Astrocyte (in vitro differentiated cells and primary cell): ENCODE data around the gene VOPP1. TPM values are rescaled to one million over a fixed set of nuclear protein-coding genes. Genes with fewer than 3 reads are reported as not detected.

Experiments used
- DNase-seq: peaks from one replicate; pipeline ENCODE4 v3.0.0-alpha.2; 2010; ENCODE audit warnings: low read depth
- FAIRE-seq: peaks from 2 replicates; lab custom pipeline; 2011; peaks lifted over from hg19 to GRCh38; lab: Jason Lieb, UNC
- H2AFZ ChIP-seq: 2 replicates; pipeline ENCODE4 v1.6.0; 2012; ENCODE audit warnings: low read depth, low read length, inconsistent platforms
- H3K27ac ChIP-seq: 2 replicates; pipeline ENCODE4 v1.5.1; 2011; ENCODE audit warnings: low read depth, low read length, inconsistent platforms
- H3K27me3 ChIP-seq: 2 replicates; pipeline ENCODE4 v1.6.0; 2011; ENCODE audit warnings: low read length, inconsistent platforms; ENCODE audit not compliant: insufficient read depth
- H3K36me3 ChIP-seq: 2 replicates; pipeline ENCODE4 v1.5.1; 2011; ENCODE audit warnings: low read length, inconsistent platforms; ENCODE audit not compliant: insufficient read depth
- H3K4me1 ChIP-seq: 2 replicates; pipeline ENCODE4 v1.5.1; 2011; ENCODE audit warnings: low read length, inconsistent platforms; ENCODE audit not compliant: insufficient read depth
- H3K4me2 ChIP-seq: 2 replicates; pipeline ENCODE4 v1.6.0; 2012; ENCODE audit warnings: low read length, inconsistent platforms
- H3K4me3 ChIP-seq: 2 replicates; pipeline ENCODE4 v1.5.1; 2011; ENCODE audit warnings: low read depth, mild to moderate bottlenecking, low read length, inconsistent platforms; ENCODE audit not compliant: insufficient read depth
- H3K79me2 ChIP-seq: 2 replicates; pipeline ENCODE4 v1.6.0; 2012; ENCODE audit warnings: mild to moderate bottlenecking, low read length, inconsistent platforms; ENCODE audit not compliant: insufficient read depth
- H3K9ac ChIP-seq: 2 replicates; pipeline ENCODE4 v1.6.0; 2012; ENCODE audit warnings: mild to moderate bottlenecking, low read length, inconsistent platforms
- H3K9me3 ChIP-seq: 2 replicates; pipeline ENCODE4 v1.5.1; 2012; ENCODE audit warnings: low read depth, mild to moderate bottlenecking, low read length, inconsistent platforms; ENCODE audit not compliant: insufficient read depth
- H4K20me1 ChIP-seq: 2 replicates; pipeline ENCODE4 v1.6.0; 2012; ENCODE audit warnings: low read length, inconsistent platforms; ENCODE audit not compliant: insufficient read depth
- H3K27ac Mint-ChIP-seq: one replicate; pipeline ENCODE4 v1.8.0; 2021; ENCODE audit warnings: mild to moderate bottlenecking, mixed read lengths; ENCODE audit not compliant: unreplicated experiment
- H3K27me3 Mint-ChIP-seq: one replicate; pipeline ENCODE4 v1.8.0; 2021; ENCODE audit warnings: low read depth, mixed read lengths; ENCODE audit not compliant: unreplicated experiment
- H3K36me3 Mint-ChIP-seq: one replicate; pipeline ENCODE4 v1.8.0; 2021; ENCODE audit warnings: low read depth, mixed read lengths; ENCODE audit not compliant: unreplicated experiment
- H3K4me1 Mint-ChIP-seq: one replicate; pipeline ENCODE4 v1.8.0; 2021; ENCODE audit warnings: low read depth, mixed read lengths; ENCODE audit not compliant: unreplicated experiment
- H3K4me3 Mint-ChIP-seq: one replicate; pipeline ENCODE4 v1.8.0; 2021; ENCODE audit warnings: mild to moderate bottlenecking, moderate library complexity, mixed read lengths; ENCODE audit not compliant: unreplicated experiment
- H3K9me3 Mint-ChIP-seq: one replicate; pipeline ENCODE4 v1.8.0; 2021; ENCODE audit warnings: mild to moderate bottlenecking, mixed read lengths; ENCODE audit not compliant: unreplicated experiment
- EZH2 ChIP-seq: IDR thresholded peaks from 2 replicates; pipeline ENCODE4 v1.6.1; 2012; ENCODE audit warnings: mild to moderate bottlenecking, low read length, inconsistent platforms; ENCODE audit not compliant: insufficient read depth
- total RNA-seq: library from RNA; stranded (reverse); gene quantifications from 2 replicates; pipeline ENCODE4 v1.2.1, GENCODE V29; 2021
- TF ChIP-seq, protein P1 (sequence below): IDR thresholded peaks from 2 replicates; pipeline ENCODE4 v1.5.1; 2011; ENCODE audit warnings: low read depth, mild to moderate bottlenecking, inconsistent platforms, low read length, moderate library complexity; ENCODE audit not compliant: insufficient read depth

The VOPP1 gene
- total RNA-seq, 1 donor from 2014 or later, result 133 TPM

DNA sequence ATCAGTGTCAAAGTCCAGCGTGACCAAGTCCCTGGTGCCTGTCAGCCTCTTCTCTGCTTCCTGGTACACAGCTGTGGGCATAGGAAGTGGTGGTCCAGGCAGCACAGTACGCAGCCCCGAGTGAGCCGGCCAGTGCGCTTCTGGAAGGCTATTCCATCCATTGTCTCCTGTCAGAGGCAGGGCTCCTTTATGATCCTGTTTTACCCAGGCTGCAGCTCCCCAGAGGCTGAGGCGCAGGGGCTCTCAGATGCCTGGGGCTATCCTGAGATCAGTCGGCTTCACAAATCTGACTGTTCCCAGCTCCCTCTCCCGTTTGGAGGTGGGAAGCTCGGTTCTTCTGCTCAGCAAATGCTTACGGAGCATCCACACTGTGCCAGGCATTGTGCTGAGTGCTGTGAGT, 136.8 kb downstream of the VOPP1 start:
- DNase-seq (no peak), FAIRE-seq (no peak)
- Histone ChIP-seq H3K36me3 (no peaks in the 10 kb centered on the region), H3K9ac (no peak overlapping the region), H3K79me2 (no peaks in the 10 kb centered on the region), H3K4me2 (no peak overlapping the region), H3K27me3 (no peaks in the 10 kb centered on the region), H2AFZ (no peak overlapping the region), H3K4me3 (no peak overlapping the region), H3K9me3 (no peaks in the 10 kb centered on the region), H3K4me1 (peaks cover 16% of the 10 kb centered on the region), H4K20me1 (peaks cover 6% of the 10 kb centered on the region), H3K27ac (no peak overlapping the region)
- H3K27me3 Mint-ChIP-seq, result peaks cover 5% of the 10 kb centered on the region
- no peak overlapping the region for H3K4me3 Mint-ChIP-seq
- peaks cover 3% of the 10 kb centered on the region for H3K9me3 Mint-ChIP-seq
- TF ChIP-seq, protein P1, sequence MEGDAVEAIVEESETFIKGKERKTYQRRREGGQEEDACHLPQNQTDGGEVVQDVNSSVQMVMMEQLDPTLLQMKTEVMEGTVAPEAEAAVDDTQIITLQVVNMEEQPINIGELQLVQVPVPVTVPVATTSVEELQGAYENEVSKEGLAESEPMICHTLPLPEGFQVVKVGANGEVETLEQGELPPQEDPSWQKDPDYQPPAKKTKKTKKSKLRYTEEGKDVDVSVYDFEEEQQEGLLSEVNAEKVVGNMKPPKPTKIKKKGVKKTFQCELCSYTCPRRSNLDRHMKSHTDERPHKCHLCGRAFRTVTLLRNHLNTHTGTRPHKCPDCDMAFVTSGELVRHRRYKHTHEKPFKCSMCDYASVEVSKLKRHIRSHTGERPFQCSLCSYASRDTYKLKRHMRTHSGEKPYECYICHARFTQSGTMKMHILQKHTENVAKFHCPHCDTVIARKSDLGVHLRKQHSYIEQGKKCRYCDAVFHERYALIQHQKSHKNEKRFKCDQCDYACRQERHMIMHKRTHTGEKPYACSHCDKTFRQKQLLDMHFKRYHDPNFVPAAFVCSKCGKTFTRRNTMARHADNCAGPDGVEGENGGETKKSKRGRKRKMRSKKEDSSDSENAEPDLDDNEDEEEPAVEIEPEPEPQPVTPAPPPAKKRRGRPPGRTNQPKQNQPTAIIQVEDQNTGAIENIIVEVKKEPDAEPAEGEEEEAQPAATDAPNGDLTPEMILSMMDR, result no peak
- TF ChIP-seq EZH2, result no peak
- no peaks in the 10 kb centered on the region for H3K36me3 Mint-ChIP-seq
- H3K27ac Mint-ChIP-seq, result no peak overlapping the region
- peaks cover 12% of the 10 kb centered on the region for H3K4me1 Mint-ChIP-seq

DNA sequence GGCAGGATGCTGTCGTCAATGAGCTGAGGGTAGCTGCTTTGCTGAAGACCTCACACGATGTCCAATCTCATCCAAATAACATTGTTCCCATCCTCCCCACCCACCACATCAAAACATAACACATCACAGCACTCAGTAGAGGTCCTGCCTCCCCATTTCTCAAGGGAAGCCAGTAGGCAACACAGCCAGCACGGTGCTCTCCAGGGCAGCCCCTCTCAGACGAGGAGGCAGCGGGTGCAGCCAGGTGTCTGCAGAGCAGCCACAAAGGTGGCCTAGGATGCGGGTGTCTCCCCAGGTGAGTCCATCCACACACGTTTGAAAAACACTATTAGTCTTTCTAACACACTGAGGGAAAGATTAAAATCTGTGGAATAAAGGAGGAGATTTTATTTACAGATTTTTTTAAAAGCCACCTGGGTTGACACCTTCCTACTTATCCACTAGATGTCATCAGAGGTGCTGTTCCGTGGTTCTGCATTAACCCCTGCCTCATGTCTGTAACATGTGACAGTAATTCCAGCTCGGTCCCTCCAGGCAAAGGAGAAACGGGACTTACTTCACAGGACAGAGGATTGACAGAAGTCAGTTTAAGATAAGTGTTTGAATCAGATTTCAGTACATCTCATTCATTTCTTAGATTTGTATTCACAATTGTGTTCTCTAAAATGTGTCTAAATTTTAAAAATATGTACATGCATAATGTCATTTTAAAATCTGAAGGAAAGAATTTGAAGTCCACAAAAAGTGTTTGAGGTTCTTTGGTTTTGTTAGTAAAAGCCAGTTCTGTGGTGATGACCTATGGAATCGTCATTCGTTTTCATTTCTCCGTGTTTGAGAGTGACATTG, 139.1 kb downstream of the VOPP1 start:
- Histone ChIP-seq H3K4me3 (no peak overlapping the region), H3K9ac (no peak overlapping the region), H3K79me2 (no peaks in the 10 kb centered on the region), H2AFZ (no peak overlapping the region), H3K4me2 (no peak overlapping the region), H3K9me3 (no peaks in the 10 kb centered on the region), H3K4me1 (no peaks in the 10 kb centered on the region), H3K36me3 (no peaks in the 10 kb centered on the region), H3K27me3 (no peaks in the 10 kb centered on the region), H3K27ac (no peak overlapping the region), H4K20me1 (peaks cover 6% of the 10 kb centered on the region)
- Mint-ChIP-seq H3K27me3 (peaks cover 5% of the 10 kb centered on the region), H3K4me1 (no peaks in the 10 kb centered on the region), H3K9me3 (peaks cover 3% of the 10 kb centered on the region), H3K27ac (no peak overlapping the region), H3K36me3 (peaks cover 4% of the 10 kb centered on the region), H3K4me3 (no peak overlapping the region)
- DNase-seq, result no peak
- TF ChIP-seq EZH2, result no peak
- TF ChIP-seq, protein P1, result peak; percentile 47
- FAIRE-seq, result no peak

DNA sequence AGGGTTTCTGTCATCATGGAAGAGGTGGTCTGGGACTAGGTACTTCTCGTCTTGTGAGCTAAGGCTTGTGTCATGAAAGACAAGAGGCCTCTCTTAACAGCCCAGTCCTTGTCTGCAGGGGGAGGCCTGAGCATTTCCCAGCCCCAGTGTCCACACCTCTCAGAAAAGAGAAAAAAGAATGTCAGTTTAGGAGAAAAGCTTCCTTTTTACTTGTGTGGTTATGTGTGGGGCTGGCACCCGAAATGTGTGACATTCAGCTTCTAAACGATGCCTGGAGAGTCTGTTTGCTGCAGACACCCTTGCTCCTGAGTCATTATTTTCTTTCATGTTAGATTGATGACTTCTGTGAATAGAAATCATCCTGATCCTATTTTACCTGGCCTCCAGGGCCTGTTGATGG, 139.8 kb downstream of the VOPP1 start:
- FAIRE-seq, result no peak
- H3K36me3 ChIP-seq, result no peaks in the 10 kb centered on the region
- H3K9me3 ChIP-seq, result no peaks in the 10 kb centered on the region
- TF ChIP-seq EZH2, result no peak
- TF ChIP-seq, protein P1, result no peak
- Mint-ChIP-seq H3K4me3 (no peak overlapping the region), H3K9me3 (peaks cover 3% of the 10 kb centered on the region), H3K27me3 (peaks cover 5% of the 10 kb centered on the region), H3K4me1 (no peaks in the 10 kb centered on the region), H3K36me3 (peaks cover 4% of the 10 kb centered on the region), H3K27ac (no peak overlapping the region)
- no peak overlapping the region for H3K27ac ChIP-seq
- no peaks in the 10 kb centered on the region for H3K27me3 ChIP-seq
- no peak overlapping the region for H3K9ac ChIP-seq
- H4K20me1 ChIP-seq, result peaks cover 6% of the 10 kb centered on the region
- no peak for DNase-seq
- no peak overlapping the region for H3K4me3 ChIP-seq
- no peaks in the 10 kb centered on the region for H3K79me2 ChIP-seq
- no peak overlapping the region for H3K4me2 ChIP-seq
- H2AFZ ChIP-seq, result no peak overlapping the region
- H3K4me1 ChIP-seq, result peaks cover 3% of the 10 kb centered on the region
